Middle frontal gyrus (tissue), 1 donor: ENCODE measurements around the gene SFXN5.

ENCODE experiments used
- DNase-seq: peaks from one replicate; pipeline ENCODE4 v3.0.0-alpha.2; 2015; ENCODE audit warnings: low spot score; ENCODE audit errors: extremely low spot score

SFXN5 gene

DNA sequence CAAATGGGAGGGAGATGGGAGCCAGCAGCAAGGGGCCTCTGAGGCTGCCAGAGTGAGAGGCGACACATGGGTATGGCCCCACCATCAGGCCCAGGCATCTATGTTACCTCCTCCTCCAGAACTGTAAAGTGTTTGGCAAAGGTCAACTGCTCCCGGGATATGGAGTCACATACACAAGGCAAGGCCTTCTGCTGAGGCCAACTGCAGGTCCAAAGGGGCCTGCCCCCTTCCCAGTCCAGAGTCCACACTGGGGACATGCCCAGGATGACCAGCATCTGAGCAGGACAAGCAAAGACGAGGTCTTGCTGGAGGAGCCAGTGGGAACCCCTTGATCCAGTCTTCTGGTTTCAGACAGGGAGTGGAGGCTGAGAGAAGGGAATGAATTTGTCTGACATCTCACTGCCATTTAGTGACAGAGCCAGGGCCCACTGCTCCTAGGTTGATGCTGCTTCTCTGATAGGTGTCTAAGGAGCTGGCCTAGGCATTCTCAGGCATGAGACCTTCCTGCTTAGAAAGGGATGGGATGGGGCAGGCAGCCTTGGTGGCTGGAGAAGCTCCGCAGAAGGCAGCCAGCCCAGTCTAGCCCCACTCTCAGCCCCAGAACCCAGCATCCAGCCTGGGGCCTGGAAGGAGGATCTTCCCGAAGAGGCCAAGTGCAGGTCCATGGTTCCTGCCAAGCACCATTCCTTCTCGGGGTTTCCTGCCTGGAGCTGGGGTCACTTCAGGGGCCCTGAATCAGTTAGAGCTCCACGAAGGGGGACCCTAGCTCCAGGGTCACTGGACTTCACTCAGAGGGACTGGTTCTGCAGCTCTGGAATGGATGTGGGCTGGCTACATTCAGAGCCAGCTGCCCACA, 127.7 kb downstream of the SFXN5 start:
- DNase-seq: no peak

DNA sequence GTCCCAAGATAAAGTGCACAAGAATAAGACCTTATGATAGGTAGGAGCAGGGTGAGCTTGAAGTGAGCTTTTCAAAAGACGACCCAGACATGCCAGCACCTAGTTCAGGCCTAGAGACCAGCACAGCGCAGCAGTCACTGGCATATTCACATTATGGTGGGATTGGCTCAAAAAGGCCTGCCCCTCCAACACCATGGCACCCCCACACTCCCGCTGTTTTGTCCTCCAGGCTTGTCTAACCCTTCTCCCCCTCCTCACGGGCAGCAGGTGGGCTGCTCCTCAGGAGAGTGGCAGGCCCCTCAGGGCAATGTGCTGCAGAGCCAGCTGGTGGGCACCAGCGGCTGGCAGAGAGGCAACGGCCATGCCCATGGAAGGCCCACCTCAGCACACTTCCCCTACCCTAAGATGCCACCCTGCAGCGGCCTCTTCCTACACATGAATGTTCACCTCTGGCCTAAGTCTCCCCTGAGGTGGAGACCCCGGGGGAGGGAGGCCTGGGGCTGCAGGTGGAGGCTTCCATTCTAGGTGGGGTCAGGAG, 128.6 kb downstream of the SFXN5 start:
- no peak for DNase-seq

DNA sequence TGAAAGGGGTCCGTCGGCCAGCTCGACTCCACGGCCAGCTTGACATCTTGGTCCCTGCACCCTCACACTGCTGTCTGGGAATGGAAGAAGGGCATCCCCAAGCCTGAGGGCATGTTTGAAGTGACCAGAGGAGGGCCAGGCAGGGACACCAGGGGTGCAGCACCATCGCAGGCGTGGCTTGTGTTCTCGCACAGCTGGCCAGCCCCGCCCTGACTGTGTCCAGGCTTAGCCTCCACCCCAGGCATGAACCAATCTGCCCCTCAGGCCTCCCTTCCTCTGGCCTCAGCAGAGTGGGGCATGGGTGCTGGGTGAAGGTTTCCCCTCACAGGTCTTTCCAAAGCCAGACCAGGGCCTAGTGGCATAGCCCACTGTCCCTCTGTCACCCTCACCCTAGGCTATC, 129.2 kb downstream of the SFXN5 start:
- no peak for DNase-seq

- DNase-seq: no peak
Measured at GRCh38 chr2:72940786-72941185, 130.7 kb downstream of the SFXN5 start.

DNA sequence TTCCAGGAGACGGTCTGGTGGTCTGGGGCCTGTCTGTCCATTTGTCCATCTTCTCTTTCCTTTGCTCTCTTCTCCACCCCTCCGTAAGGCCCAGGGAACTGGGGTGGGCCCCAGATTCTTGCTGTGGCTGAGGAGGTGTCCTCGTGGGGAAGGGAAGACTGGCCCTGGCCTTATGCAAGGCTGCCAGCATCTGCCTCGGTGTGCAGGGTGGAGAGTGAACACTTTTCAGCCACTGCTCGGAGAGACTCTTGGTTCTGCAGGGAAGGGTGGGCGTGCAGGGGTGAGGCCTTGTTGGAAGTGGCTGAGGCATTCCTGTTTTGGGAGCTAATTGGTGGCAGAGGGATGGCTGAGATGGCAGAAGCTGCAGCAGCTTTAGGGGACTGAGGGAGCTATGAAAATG, 131.2 kb downstream of the SFXN5 start:
- DNase-seq: no peak

GRCh38 chr2:72938455-72938854, 133.1 kb downstream of the SFXN5 start:
- no peak for DNase-seq

DNA sequence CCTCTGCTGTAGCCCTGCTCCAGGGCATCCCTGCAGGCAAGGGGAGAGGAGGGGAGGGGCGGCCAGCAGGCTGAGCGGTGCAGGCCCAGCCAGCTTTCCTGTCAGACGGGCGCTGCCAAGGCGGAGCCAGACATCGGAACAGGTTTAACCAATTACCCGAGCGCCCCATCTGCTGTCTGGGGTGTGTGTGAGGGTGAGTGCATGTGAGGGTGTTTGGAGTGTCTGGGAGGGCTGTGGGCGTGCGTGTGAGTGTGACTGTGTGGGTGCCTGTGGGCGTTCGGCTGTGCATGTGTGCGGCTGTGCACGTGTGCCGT, 134.2 kb downstream of the SFXN5 start:
- no peak for DNase-seq

DNA sequence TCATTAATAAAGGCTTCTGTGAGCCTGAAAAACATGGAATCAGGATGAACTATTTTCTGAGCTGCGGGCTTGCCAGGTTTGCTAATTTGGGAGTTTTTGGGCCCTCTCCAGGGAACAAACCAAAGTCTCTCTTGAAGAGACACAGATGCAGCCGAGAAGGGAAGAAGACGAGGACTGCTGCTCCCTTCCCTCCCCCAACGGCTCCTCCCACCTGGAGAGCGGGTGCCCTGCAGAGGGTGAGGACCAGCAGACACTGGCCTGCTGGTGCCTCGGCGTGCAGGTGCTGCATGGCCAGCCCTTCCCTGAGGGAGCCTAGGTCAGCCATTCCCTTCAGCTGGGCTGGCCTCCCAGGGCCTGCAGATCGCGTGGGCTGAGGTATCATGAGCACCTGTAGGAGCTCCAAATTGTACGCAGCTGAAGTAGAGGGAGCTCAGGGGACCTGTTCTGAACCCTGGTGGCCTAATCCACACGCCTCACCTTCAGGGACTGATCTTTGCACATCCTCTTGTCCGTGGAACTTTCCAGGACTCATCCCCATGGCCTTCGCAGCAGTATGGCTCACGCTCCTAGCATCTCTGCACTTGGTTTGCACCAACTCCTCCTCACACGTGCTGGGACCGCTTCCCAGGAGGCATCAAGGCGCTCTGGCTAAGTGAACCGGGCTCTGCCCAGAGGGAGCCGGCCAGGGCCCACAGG, 134.7 kb downstream of the SFXN5 start:
- DNase-seq: no peak

GRCh38 chr2:72935611-72935957, 135.9 kb downstream of the SFXN5 start:
- no peak for DNase-seq

DNA sequence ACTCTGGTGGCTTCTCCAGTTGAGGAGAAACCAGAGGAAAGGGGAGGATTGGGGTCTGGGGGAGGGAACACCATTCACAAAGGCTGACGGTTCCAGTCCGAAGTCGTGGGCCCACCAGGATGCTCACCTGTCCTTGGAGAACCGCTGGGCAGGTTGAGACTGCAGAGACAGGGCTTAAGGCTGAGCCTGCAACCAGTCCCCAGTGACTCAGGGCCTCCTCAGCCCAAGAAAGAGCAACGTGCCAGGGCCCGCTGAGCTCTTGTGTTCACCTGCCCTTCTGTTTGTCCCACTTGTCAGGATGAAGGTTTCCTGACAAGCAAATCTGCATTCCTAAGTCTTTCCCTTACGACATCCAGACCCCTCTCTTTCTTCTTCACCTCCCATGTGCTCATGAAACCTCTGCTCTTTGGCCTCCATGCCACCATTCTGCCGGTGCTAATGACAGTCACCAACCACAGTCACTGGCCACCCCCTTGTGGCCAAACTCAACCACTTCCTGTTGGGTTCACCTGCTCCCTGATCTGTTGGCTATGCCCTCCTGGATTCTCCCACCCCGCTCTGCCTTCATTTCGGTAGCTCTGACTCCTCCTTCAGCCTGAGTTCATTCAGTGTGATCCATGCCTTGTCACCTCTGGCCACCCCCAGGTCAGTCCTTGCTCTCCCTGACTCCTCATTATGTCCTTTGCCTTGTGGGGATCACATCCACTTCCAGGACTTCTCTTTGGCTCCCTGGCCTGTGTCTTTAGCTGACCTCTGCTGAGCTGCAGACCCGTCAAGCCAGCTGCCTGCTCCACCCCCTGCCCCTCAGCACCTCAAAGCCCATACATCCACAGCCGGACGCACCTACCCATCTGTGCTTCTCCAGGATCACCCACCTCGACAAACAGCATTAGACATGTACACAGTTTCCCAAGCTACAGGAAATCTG, 136.6 kb downstream of the SFXN5 start:
- no peak for DNase-seq

DNA sequence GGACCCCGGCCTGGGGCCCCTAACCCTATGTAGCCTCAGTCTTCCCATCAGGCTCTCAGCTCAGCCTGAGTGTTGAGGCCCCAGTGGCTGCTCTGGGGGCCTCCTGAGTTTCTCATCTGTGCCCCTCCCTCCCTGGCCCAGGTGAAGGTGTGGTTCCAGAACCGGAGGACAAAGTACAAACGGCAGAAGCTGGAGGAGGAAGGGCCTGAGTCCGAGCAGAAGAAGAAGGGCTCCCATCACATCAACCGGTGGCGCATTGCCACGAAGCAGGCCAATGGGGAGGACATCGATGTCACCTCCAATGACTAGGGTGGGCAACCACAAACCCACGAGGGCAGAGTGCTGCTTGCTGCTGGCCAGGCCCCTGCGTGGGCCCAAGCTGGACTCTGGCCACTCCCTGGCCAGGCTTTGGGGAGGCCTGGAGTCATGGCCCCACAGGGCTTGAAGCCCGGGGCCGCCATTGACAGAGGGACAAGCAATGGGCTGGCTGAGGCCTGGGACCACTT, 137.8 kb downstream of the SFXN5 start:
- DNase-seq: no peak

DNA sequence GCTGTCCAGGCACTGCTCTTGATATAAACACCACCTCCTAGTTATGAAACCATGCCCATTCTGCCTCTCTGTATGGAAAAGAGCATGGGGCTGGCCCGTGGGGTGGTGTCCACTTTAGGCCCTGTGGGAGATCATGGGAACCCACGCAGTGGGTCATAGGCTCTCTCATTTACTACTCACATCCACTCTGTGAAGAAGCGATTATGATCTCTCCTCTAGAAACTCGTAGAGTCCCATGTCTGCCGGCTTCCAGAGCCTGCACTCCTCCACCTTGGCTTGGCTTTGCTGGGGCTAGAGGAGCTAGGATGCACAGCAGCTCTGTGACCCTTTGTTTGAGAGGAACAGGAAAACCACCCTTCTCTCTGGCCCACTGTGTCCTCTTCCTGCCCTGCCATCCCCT, 138.3 kb downstream of the SFXN5 start:
- no peak for DNase-seq

GRCh38 chr2:72932805-72933204, 138.7 kb downstream of the SFXN5 start:
- no peak for DNase-seq

- DNase-seq: no peak
Measured at GRCh38 chr2:72932045-72932740, 139.3 kb downstream of the SFXN5 start.

GRCh38 chr2:72931280-72931910, 140.1 kb downstream of the SFXN5 start:
- DNase-seq: no peak

GRCh38 chr2:72929010-72929409, 142.5 kb downstream of the SFXN5 start:
- DNase-seq: no peak

GRCh38 chr2:72927619-72928550, 143.6 kb downstream of the SFXN5 start:
- no peak for DNase-seq

- no peak for DNase-seq
Measured at GRCh38 chr2:72926811-72927465, 144.6 kb downstream of the SFXN5 start.

DNA sequence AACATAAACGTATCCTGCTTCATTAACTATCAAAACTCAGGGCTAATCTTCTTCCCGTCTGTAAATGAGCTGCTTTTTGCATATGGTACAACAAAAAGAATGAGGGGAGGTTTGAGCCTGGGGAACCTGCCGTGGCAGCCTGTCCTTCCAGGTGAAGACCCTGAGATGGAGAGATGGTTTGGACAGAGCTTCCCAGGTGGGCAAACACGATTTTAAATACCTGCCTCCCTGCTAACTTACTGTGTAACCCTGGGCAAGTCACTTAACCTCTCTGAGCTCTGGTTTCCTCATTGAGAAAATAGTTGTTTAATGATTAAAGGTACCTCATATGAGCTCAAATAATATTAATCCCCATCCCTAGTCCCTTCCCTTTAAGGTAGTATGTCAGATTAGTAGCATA, 145.1 kb downstream of the SFXN5 start:
- DNase-seq: no peak
